ENCODE results near the gene SPNS2. TPM values are rescaled to one million over a fixed set of nuclear protein-coding genes. Genes with fewer than 3 reads are reported as not detected.
A peak's percentile ranks its signal among the peaks of the same experiment; 100 is the strongest.

Gene SPNS2
- total and polyA plus RNA-seq, 2 experiments from 2014 or later, result 1.7 to 2.3 TPM

GRCh38 chr17:4574448-4575045 is 75.9 kb downstream of the SPNS2 start (continued):
- TF ChIP-seq CTCF (conservative IDR thresholded peaks at IDR 0.05; ENCODE audit: low read depth in 2 of 2) (no peak), POLR2AphosphoS5 (IDR thresholded peaks at IDR 0.05; ENCODE audit: low read depth) (no peak), STAT1 (IDR thresholded peaks at IDR 0.05; ENCODE audit: unreplicated experiment) (no peak)

GRCh38 chr17:4576161-4576558 is 77.5 kb downstream of the SPNS2 start:
- ATAC-seq (no peak), DNase-seq (ENCODE audit: low spot score) (no peak)
- Histone ChIP-seq H3K27me3 (ENCODE audit: insufficient read depth) (no peaks in the 10 kb centered on the region), H2AFZ (peak overlapping the region; percentile 86), H3K79me2 (replicated peaks; ENCODE audit: insufficient read depth) (no peaks in the 10 kb centered on the region), H3K4me3 (no peak overlapping the region), H3F3A (replicated peaks; ENCODE audit: low read depth) (no peaks in the 10 kb centered on the region), H3K27ac (ENCODE audit: low read depth) (no peak overlapping the region), H4K20me1 (replicated peaks; ENCODE audit: insufficient read depth) (no peaks in the 10 kb centered on the region), H3K4me2 (peak overlapping the region; percentile 70), H3K36me3 (ENCODE audit: insufficient read depth) (no peaks in the 10 kb centered on the region), H3K4me1 (ENCODE audit: insufficient read depth) (peaks cover 18% of the 10 kb centered on the region), H3K9me2 (ENCODE audit: insufficient read depth) (no peaks in the 10 kb centered on the region)
- Mint-ChIP-seq H3K27me3 (ENCODE audit: insufficient read depth, low read depth, poor library complexity) (peaks cover 5% of the 10 kb centered on the region), H3K4me1 (peaks cover 24% of the 10 kb centered on the region), H3K36me3 (ENCODE audit: low read depth) (peaks cover 3% of the 10 kb centered on the region; the same call in 1 of the 3 replicates), H3K4me3 (no peak overlapping the region; the same call in 2 of the 3 replicates), H3K9me3 (peaks cover 5% of the 10 kb centered on the region; the same call in 2 of the 3 replicates), H3K27ac (0 out of 2 replicates have a peak overlapping the region, but pooled peaks have one; percentile 6)
- TF ChIP-seq REST (IDR thresholded peaks at IDR 0.05; ENCODE audit: unreplicated experiment) (no peak), ZNF114 (CRISPR knock-in tag; IDR thresholded peaks at IDR 0.05) (no peak), JUNB (IDR thresholded peaks at IDR 0.05; ENCODE audit: unreplicated experiment) (no peak), STAT1 (IDR thresholded peaks at IDR 0.05; ENCODE audit: unreplicated experiment) (no peak), ZNF331 (CRISPR knock-in tag; IDR thresholded peaks at IDR 0.05; ENCODE audit: low read depth) (no peak), ZNF462 (CRISPR knock-in tag; IDR thresholded peaks at IDR 0.05) (no peak), ETS1 (IDR thresholded peaks at IDR 0.05) (no peak), EZH2 (IDR thresholded peaks at IDR 0.05; ENCODE audit: low read depth, unreplicated experiment) (no peak), POLR2AphosphoS5 (IDR thresholded peaks at IDR 0.05; ENCODE audit: low read depth) (no peak)

All from GM23338 (cell line).